Measurements from ENCODE around the gene BCL2L15. TPM values are rescaled to one million over a fixed set of nuclear protein-coding genes. Genes with fewer than 3 reads are reported as not detected.

BCL2L15 gene
- polyA plus RNA-seq, 1 donor (not counting 4 experiments of a cell fraction or from before 2014, with no cell fraction given), result 0.08 TPM

GRCh38 chr1:113876176-113876575, 11.2 kb downstream of the BCL2L15 start:
- Histone ChIP-seq H3K4me3 (ENCODE audit: control insufficient read depth in 2 of 3, extremely low read depth in 1 of 3, insufficient read depth in 2 of 3, low read depth in 1 of 3, low read length in 3 of 3) (no peak overlapping the region), H3K4me1 (ENCODE audit: control insufficient read depth, extremely low read depth, insufficient read depth, low read length) (peaks cover 33% of the 10 kb centered on the region)
- dilution Hi-C loops (cut with MboI; ENCODE audit: extremely low pct_ligation_motif_present, low sequenced_read_pairs), result no loop called here

DNA sequence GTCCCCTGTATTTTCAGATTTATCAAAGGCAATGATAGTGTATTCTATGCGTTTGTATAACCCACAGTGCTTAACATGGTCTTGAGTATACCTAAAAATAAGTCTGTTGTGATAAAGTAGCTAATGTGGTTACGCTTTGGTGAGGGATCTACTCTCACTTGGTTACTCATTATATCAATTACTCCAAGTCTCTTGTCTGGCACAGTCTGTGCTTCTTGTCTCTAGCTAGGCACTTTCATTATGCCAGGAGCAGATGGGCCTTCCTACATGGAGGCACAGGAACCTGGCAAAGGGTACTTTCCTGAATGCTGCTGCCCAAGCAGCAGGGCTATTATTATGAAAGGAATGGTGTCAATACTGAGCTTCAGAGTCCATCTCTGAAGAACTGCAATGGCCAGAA, 11.7 kb downstream of the BCL2L15 start:
- Histone ChIP-seq H3K36me3 (ENCODE audit: control insufficient read depth in 2 of 2, extremely low read depth in 1 of 2, insufficient read depth in 2 of 2, low read length in 2 of 2) (no peaks in the 10 kb centered on the region), H4K20me1 (ENCODE audit: control insufficient read depth, extremely low read depth, insufficient read depth, low read length) (no peaks in the 10 kb centered on the region), H2AFZ (ENCODE audit: control insufficient read depth, low read length) (no peak overlapping the region), H3K4me2 (ENCODE audit: control insufficient read depth, extremely low read depth, insufficient read depth, low read depth, low read length) (no peak overlapping the region), H3K9ac (ENCODE audit: control insufficient read depth, extremely low read depth, insufficient read depth, low read length) (no peak overlapping the region), H3K79me2 (ENCODE audit: control insufficient read depth, insufficient read depth, low read length) (no peaks in the 10 kb centered on the region), H3K27me3 (ENCODE audit: control insufficient read depth, extremely low read depth, insufficient read depth, low read length) (no peaks in the 10 kb centered on the region), H3K27ac (ENCODE audit: control insufficient read depth, insufficient read depth, low read length) (no peak overlapping the region), H3K4me1 (ENCODE audit: control insufficient read depth, extremely low read depth, insufficient read depth, low read length) (peaks cover 35% of the 10 kb centered on the region), H3K9me3 (ENCODE audit: control insufficient read depth, low read depth, low read length) (no peaks in the 10 kb centered on the region), H3K4me3 (ENCODE audit: control insufficient read depth in 2 of 3, extremely low read depth in 1 of 3, insufficient read depth in 2 of 3, low read depth in 1 of 3, low read length in 3 of 3) (no peak overlapping the region), H3K9me1 (ENCODE audit: control insufficient read depth, extremely low read depth, insufficient read depth, low read length) (no peaks in the 10 kb centered on the region)
- FAIRE-seq, result no peak
- DNase-seq (ENCODE audit: low read depth, low spot score), result no peak
- TF ChIP-seq, protein P1, sequence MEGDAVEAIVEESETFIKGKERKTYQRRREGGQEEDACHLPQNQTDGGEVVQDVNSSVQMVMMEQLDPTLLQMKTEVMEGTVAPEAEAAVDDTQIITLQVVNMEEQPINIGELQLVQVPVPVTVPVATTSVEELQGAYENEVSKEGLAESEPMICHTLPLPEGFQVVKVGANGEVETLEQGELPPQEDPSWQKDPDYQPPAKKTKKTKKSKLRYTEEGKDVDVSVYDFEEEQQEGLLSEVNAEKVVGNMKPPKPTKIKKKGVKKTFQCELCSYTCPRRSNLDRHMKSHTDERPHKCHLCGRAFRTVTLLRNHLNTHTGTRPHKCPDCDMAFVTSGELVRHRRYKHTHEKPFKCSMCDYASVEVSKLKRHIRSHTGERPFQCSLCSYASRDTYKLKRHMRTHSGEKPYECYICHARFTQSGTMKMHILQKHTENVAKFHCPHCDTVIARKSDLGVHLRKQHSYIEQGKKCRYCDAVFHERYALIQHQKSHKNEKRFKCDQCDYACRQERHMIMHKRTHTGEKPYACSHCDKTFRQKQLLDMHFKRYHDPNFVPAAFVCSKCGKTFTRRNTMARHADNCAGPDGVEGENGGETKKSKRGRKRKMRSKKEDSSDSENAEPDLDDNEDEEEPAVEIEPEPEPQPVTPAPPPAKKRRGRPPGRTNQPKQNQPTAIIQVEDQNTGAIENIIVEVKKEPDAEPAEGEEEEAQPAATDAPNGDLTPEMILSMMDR (optimal IDR thresholded peaks at IDR 0.05 in 1 of 3, IDR thresholded peaks at IDR 0.05 in 1 of 3, conservative IDR thresholded peaks at IDR 0.05 in 1 of 3; ENCODE audit: extremely low read depth in 1 of 3, insufficient read depth in 2 of 3, low read length in 3 of 3), result no peak
- no peak for TF ChIP-seq EZH2 (IDR thresholded peaks at IDR 0.05; ENCODE audit: low read length)
- dilution Hi-C loops (cut with MboI; ENCODE audit: extremely low pct_ligation_motif_present, low sequenced_read_pairs), result no loop called here

More at GRCh38 chr1:113876176-113876575, 11.2 kb downstream of the BCL2L15 start:
- Histone ChIP-seq H3K9ac (ENCODE audit: control insufficient read depth, extremely low read depth, insufficient read depth, low read length) (no peak overlapping the region), H3K79me2 (ENCODE audit: control insufficient read depth, insufficient read depth, low read length) (no peaks in the 10 kb centered on the region), H3K27me3 (ENCODE audit: control insufficient read depth, extremely low read depth, insufficient read depth, low read length) (no peaks in the 10 kb centered on the region), H3K36me3 (ENCODE audit: control insufficient read depth in 2 of 2, extremely low read depth in 1 of 2, insufficient read depth in 2 of 2, low read length in 2 of 2) (no peaks in the 10 kb centered on the region), H2AFZ (ENCODE audit: control insufficient read depth, low read length) (no peak overlapping the region), H3K9me3 (ENCODE audit: control insufficient read depth, low read depth, low read length) (no peaks in the 10 kb centered on the region), H4K20me1 (ENCODE audit: control insufficient read depth, extremely low read depth, insufficient read depth, low read length) (no peaks in the 10 kb centered on the region), H3K4me2 (ENCODE audit: control insufficient read depth, extremely low read depth, insufficient read depth, low read depth, low read length) (no peak overlapping the region), H3K27ac (ENCODE audit: control insufficient read depth, insufficient read depth, low read length) (no peak overlapping the region), H3K9me1 (ENCODE audit: control insufficient read depth, extremely low read depth, insufficient read depth, low read length) (no peaks in the 10 kb centered on the region)
- DNase-seq (ENCODE audit: low read depth, low spot score) (no peak), FAIRE-seq (no peak)
- TF ChIP-seq, protein P1 (optimal IDR thresholded peaks at IDR 0.05 in 1 of 3, IDR thresholded peaks at IDR 0.05 in 1 of 3, conservative IDR thresholded peaks at IDR 0.05 in 1 of 3; ENCODE audit: extremely low read depth in 1 of 3, insufficient read depth in 2 of 3, low read length in 3 of 3), result no peak
- TF ChIP-seq EZH2 (IDR thresholded peaks at IDR 0.05; ENCODE audit: low read length), result no peak
